Activated CD8-positive, alpha-beta T cell treated with anti-CD3 and anti-CD28 coated beads, Interleukin-2, amount 10 ng/mL, durations not matched to agents 7 days and 5 days (primary cell): ENCODE measurements around the gene NEDD9. TPM values are rescaled to one million over a fixed set of nuclear protein-coding genes. Genes with fewer than 3 reads are reported as not detected.

Experiments
- ATAC-seq: fragments of 150-1000 bp; cut with Tn5 transposase; one replicate; pipeline ENCODE4 v1.10.0; 2021; ENCODE audit warnings: moderate library complexity
- CTCF ChIA-PET: fragments of 350-600 bp; sonication (Branson Sonifier 250); formaldehyde crosslinking; loops from one replicate; lab custom pipeline; 2021; ENCODE audit warnings: antibody characterized with exemption; lab: Charles Lee
- POLR2A ChIA-PET: fragments of 350-600 bp; sonication (Branson Sonifier 250); formaldehyde crosslinking; loops from one replicate; lab custom pipeline; 2021; ENCODE audit warnings: antibody characterized with exemption; lab: Charles Lee
- DNase-seq: peaks from one replicate; pipeline ENCODE4 v3.0.0-alpha.2; 2020
- H3K27ac Mint-ChIP-seq: one replicate; pipeline ENCODE4 v1.8.0; 2021; ENCODE audit warnings: mild to moderate bottlenecking, mixed read lengths
- H3K27me3 Mint-ChIP-seq: one replicate; pipeline ENCODE4 v1.8.0; 2021; ENCODE audit warnings: low read depth, mixed read lengths
- H3K36me3 Mint-ChIP-seq: one replicate; pipeline ENCODE4 v1.8.0; 2021; ENCODE audit warnings: low read depth, mixed read lengths
- H3K4me1 Mint-ChIP-seq: one replicate; pipeline ENCODE4 v1.8.0; 2021; ENCODE audit warnings: low read depth, mixed read lengths
- H3K4me3 Mint-ChIP-seq: one replicate; pipeline ENCODE4 v1.8.0; 2021; ENCODE audit warnings: mild to moderate bottlenecking, mixed read lengths
- H3K9me3 Mint-ChIP-seq: one replicate; pipeline ENCODE4 v1.8.0; 2022; ENCODE audit warnings: mixed read lengths; ENCODE audit not compliant: insufficient read depth
- total RNA-seq, 2 experiments: library from RNA; stranded (reverse); gene quantifications; one replicate each; pipeline ENCODE4 v1.2.3, GENCODE V29; 2021

NEDD9 gene
- total RNA-seq, 2 experiments from 2014 or later: 64.9 to 69.5 TPM

DNA sequence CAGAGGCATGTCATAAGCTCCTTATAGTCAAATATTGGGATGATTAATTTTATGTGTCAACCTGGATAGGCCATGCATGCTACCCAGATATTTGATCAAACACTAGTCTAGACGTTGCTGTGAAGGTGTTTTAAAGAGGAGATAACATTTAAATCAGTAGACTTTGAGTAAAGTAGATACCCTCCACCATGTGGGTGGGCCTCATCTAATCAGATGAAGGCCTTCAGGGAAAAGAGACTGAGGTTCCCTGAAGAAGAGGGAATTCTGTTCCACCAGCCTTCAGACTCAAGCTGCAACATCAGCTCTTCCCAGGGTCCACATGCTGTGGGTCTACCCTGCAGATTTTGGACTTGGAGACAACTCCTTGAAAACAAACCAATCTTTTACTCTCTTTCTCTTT, 11.4 kb upstream of the NEDD9 start:
- peaks cover 5% of the 10 kb centered on the region for H3K4me1 Mint-ChIP-seq
- ChIA-PET CTCF (interaction anchor here (0.7 kb wide), 1 partner anchor 257 kb away, joined by 3 read pairs; no protein-coding TSS in a partner anchor), POLR2A (no interaction called here)
- H3K36me3 Mint-ChIP-seq: peaks cover 42% of the 10 kb centered on the region
- DNase-seq: no peak
- no peak overlapping the region for H3K4me3 Mint-ChIP-seq
- H3K27me3 Mint-ChIP-seq: no peaks in the 10 kb centered on the region
- H3K9me3 Mint-ChIP-seq: no peaks in the 10 kb centered on the region
- ATAC-seq: no peak
- no peak overlapping the region for H3K27ac Mint-ChIP-seq

DNA sequence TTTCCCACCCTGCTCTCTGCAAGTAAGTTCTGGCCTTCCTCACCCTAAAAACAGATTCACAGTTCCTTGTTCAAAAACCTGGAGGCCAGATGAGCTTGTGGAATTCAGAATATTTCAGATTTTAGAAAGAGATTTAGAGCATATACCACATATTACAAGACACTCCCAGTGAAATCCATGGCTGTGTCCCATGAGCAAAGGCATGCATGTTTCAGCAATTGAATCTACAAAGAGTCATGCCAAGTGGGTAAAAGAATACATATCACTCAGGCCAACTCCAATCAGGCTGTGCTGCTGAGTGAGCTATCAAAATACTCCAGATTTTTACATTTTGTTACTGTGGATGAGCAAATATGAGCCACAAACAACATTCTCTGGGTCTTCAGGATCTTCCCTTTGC, 10.2 kb upstream of the NEDD9 start:
- peaks cover 5% of the 10 kb centered on the region for H3K4me1 Mint-ChIP-seq
- H3K9me3 Mint-ChIP-seq: no peaks in the 10 kb centered on the region
- H3K36me3 Mint-ChIP-seq: peaks cover 46% of the 10 kb centered on the region
- H3K4me3 Mint-ChIP-seq: no peak overlapping the region
- H3K27ac Mint-ChIP-seq: no peak overlapping the region
- ATAC-seq (no peak), DNase-seq (no peak)
- no peaks in the 10 kb centered on the region for H3K27me3 Mint-ChIP-seq
- CTCF ChIA-PET: interaction anchor here (1.1 kb wide), 1 partner anchor 253 kb away, joined by 5 read pairs; no protein-coding TSS in a partner anchor
- POLR2A ChIA-PET: no interaction called here

- H3K27ac Mint-ChIP-seq: no peak overlapping the region
- ATAC-seq (no peak), DNase-seq (no peak)
- no peaks in the 10 kb centered on the region for H3K27me3 Mint-ChIP-seq
- H3K9me3 Mint-ChIP-seq: no peaks in the 10 kb centered on the region
- no peak overlapping the region for H3K4me3 Mint-ChIP-seq
- ChIA-PET CTCF (interaction anchor here (0.5 kb wide), 1 partner anchor 1048 kb away, joined by 3 read pairs; no protein-coding TSS in a partner anchor), POLR2A (interaction anchor here (0.5 kb wide), 1 partner anchor 12 kb away, joined by 3 read pairs; no protein-coding TSS in a partner anchor)
- peaks cover 10% of the 10 kb centered on the region for H3K4me1 Mint-ChIP-seq
- peaks cover 42% of the 10 kb centered on the region for H3K36me3 Mint-ChIP-seq
Measured at GRCh38 chr6:11241793-11242201, 9.3 kb upstream of the NEDD9 start.

DNA sequence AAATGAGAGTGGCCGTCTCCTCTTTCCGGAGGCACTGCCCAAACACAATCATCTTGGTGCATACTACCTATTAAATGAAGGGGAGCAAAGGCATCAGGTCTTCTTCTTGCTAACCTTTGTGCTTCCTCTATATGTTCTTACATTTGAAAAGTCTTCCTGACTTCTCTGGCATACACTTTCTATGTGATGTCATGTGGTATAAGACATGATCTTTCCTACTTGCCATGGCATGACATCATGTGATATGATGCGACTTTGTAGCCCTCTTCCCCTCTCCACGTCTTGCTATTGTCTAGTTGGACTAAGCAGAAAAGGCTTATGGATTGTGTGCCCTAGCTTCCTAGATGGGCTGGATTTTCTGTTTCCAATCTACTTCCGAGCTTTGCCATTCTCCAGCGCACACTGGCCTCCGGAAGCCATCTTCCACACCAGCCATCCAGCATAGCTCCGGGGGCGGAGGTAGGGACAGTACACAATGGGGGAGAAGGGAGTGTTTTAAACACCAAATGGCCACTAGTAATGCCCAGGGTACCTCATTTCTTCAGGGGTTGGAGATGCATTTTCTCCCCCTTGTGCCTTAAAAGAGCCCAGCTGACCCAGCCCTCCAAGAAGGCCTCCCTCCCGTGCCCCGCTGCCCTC, 8.8 kb upstream of the NEDD9 start:
- H3K4me3 Mint-ChIP-seq: no peak overlapping the region
- no peak for DNase-seq
- H3K36me3 Mint-ChIP-seq: peaks cover 40% of the 10 kb centered on the region
- H3K9me3 Mint-ChIP-seq: no peaks in the 10 kb centered on the region
- H3K27me3 Mint-ChIP-seq: no peaks in the 10 kb centered on the region
- ChIA-PET CTCF (interaction anchor here (0.7 kb wide), 1 partner anchor 215 kb away, joined by 3 read pairs; no protein-coding TSS in a partner anchor), POLR2A (interaction anchor here (0.5 kb wide), 1 partner anchor 12 kb away, joined by 3 read pairs; no protein-coding TSS in a partner anchor)
- no peak for ATAC-seq
- H3K27ac Mint-ChIP-seq: no peak overlapping the region
- H3K4me1 Mint-ChIP-seq: peaks cover 16% of the 10 kb centered on the region

DNA sequence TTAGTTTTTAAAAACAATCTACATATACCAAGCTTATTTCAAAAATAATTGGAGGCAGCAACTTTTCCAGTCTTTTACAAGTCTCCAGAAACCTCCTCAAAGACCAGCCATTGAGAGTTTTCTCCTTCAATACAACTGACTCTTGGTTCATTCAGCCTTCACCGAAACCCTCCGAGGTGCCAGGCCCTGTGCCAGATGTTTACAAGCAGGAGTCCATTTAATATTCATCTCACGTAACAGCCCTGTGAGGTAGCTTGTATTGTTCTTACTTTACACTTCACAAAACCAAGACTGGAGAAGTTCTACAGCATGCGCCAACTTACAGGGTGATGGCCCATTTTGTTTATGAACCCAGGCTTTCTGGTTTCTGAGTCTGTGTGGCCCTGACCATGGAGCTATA, 5.5 kb upstream of the NEDD9 start:
- CTCF ChIA-PET: interaction anchor here (0.9 to 1.8 kb wide), 4 partner anchors 13 to 258 kb away, joined by 3 to 5 read pairs (median 4); no protein-coding TSS in a partner anchor
- POLR2A ChIA-PET: interaction anchor here (0.7 to 1.2 kb wide), 2 partner anchors 14 to 40 kb away, joined by 3 to 5 read pairs; no protein-coding TSS in a partner anchor
- Mint-ChIP-seq H3K9me3 (no peaks in the 10 kb centered on the region), H3K27ac (no peak overlapping the region), H3K36me3 (peaks cover 29% of the 10 kb centered on the region), H3K27me3 (no peaks in the 10 kb centered on the region), H3K4me1 (peaks cover 39% of the 10 kb centered on the region), H3K4me3 (no peak overlapping the region)
- no peak for DNase-seq
- no peak for ATAC-seq

GRCh38 chr6:11237428-11237827, 5.0 kb upstream of the NEDD9 start:
- Mint-ChIP-seq H3K4me3 (no peak overlapping the region), H3K27me3 (no peaks in the 10 kb centered on the region), H3K27ac (no peak overlapping the region), H3K9me3 (no peaks in the 10 kb centered on the region), H3K36me3 (peaks cover 24% of the 10 kb centered on the region), H3K4me1 (peaks cover 39% of the 10 kb centered on the region)
- ChIA-PET POLR2A (interaction anchor here (0.7 to 1.2 kb wide), 2 partner anchors 13 to 40 kb away, joined by 3 to 5 read pairs; no protein-coding TSS in a partner anchor), CTCF (interaction anchor here (0.9 to 1.8 kb wide), 5 partner anchors 9 to 258 kb away, joined by 3 to 5 read pairs (median 4); no protein-coding TSS in a partner anchor)
- ATAC-seq (no peak), DNase-seq (no peak)

GRCh38 chr6:11236915-11237314, 4.4 kb upstream of the NEDD9 start:
- POLR2A ChIA-PET: interaction anchor here (1.2 kb wide), 1 partner anchor 13 kb away, joined by 5 read pairs; no protein-coding TSS in a partner anchor
- CTCF ChIA-PET: interaction anchor here (1.2 to 1.8 kb wide), 3 partner anchors 9 to 259 kb away, joined by 3 to 5 read pairs (median 4); no protein-coding TSS in a partner anchor
- no peak overlapping the region for H3K4me3 Mint-ChIP-seq

GRCh38 chr6:11236076-11236750, 3.7 kb upstream of the NEDD9 start:
- ChIA-PET POLR2A (interaction anchor here (1.0 to 1.3 kb wide), 2 partner anchors 37 to 39 kb away, joined by 4 read pairs; no protein-coding TSS in a partner anchor), CTCF (interaction anchor here (0.9 to 1.6 kb wide), 7 partner anchors 10 to 261 kb away, joined by 3 to 6 read pairs (median 4); no protein-coding TSS in a partner anchor)
- Mint-ChIP-seq H3K4me1 (peaks cover 46% of the 10 kb centered on the region), H3K36me3 (peaks cover 27% of the 10 kb centered on the region), H3K4me3 (no peak overlapping the region), H3K27me3 (no peaks in the 10 kb centered on the region), H3K9me3 (no peaks in the 10 kb centered on the region), H3K27ac (peak overlapping the region; percentile 7)
- DNase-seq (peak; percentile 43), ATAC-seq (no peak)

More at GRCh38 chr6:11236915-11237314, 4.4 kb upstream of the NEDD9 start:
- Mint-ChIP-seq H3K4me1 (peaks cover 40% of the 10 kb centered on the region), H3K27ac (peak overlapping the region; percentile 7), H3K9me3 (no peaks in the 10 kb centered on the region), H3K27me3 (no peaks in the 10 kb centered on the region), H3K36me3 (peaks cover 22% of the 10 kb centered on the region)
- no peak for DNase-seq
- no peak for ATAC-seq

- H3K27ac Mint-ChIP-seq: no peak overlapping the region
- H3K27me3 Mint-ChIP-seq: no peaks in the 10 kb centered on the region
- peaks cover 36% of the 10 kb centered on the region for H3K36me3 Mint-ChIP-seq
- POLR2A ChIA-PET: interaction anchor here (0.8 to 1.3 kb wide), 3 partner anchors 11 to 40 kb away, joined by 3 to 4 read pairs (median 4); no protein-coding TSS in a partner anchor
- H3K4me3 Mint-ChIP-seq: no peak overlapping the region
- H3K4me1 Mint-ChIP-seq: peaks cover 54% of the 10 kb centered on the region
- H3K9me3 Mint-ChIP-seq: no peaks in the 10 kb centered on the region
- no peak for DNase-seq
- ATAC-seq: no peak
- CTCF ChIA-PET: interaction anchor here (0.9 to 1.6 kb wide), 6 partner anchors 13 to 262 kb away, joined by 3 to 6 read pairs (median 4); no protein-coding TSS in a partner anchor
Measured at GRCh38 chr6:11235062-11235461, 2.6 kb upstream of the NEDD9 start.

DNA sequence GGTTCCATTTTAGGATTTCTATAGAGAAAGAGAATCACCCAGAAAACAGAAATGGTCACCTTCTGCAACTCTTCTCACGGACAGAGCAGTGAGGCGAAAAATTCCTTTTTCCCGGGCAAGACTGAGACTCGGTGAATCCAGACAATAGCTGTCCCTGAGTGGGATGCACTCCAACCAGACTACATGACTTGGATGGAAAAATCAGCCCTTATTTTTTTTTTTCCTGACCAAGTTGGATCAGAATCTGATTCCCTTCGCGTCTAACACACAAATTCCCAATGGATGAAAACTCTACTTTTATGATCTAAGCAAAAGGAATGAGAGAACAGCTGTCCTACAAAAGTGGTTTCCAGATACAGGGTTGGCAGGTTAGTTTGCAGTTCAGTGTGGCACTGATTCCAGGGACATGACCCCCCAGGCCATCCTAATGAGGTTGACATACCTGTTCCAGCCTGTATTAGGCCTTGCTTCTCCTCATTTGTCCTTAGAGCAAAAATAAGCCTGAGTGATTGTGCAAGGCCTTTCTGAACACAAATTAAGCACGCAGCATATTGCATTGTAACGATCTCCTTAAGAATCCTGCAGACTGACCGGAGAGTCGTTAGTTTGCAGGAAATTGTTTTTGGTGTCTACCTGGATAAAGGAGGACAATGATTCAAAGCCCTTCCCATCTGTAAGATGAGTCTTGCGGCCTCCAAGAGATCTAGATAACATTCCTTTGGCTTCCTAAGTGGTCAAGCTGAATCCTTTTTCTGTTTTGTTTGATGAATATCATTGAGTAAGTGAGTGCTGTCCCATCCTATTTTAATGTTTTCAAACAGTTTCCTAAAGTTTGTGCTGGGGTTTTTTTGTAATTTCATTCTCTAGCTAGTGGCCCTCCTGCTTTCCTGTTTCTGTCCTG, 1.5 kb upstream of the NEDD9 start:
- Mint-ChIP-seq H3K27ac (peak overlapping the region; percentile 93), H3K9me3 (no peaks in the 10 kb centered on the region), H3K4me1 (peaks cover 61% of the 10 kb centered on the region), H3K36me3 (peaks cover 43% of the 10 kb centered on the region), H3K27me3 (no peaks in the 10 kb centered on the region), H3K4me3 (peak overlapping the region; percentile 95)
- no peak for ATAC-seq
- POLR2A ChIA-PET: interaction anchor here (0.8 to 4.9 kb wide), 17 partner anchors 12 to 195 kb away, joined by 3 to 75 read pairs (median 7); no protein-coding TSS in a partner anchor
- no peak for DNase-seq
- CTCF ChIA-PET: interaction anchor here (0.8 to 3.0 kb wide), 4 partner anchors 12 to 90 kb away, joined by 3 to 20 read pairs (median 4); no protein-coding TSS in a partner anchor
